ENCODE data around the gene TBCA. TPM values are rescaled to one million over a fixed set of nuclear protein-coding genes. Genes with fewer than 3 reads are reported as not detected.

TBCA gene
- total RNA-seq, 2 donors from 2014 or later = 141 to 174 TPM

DNA sequence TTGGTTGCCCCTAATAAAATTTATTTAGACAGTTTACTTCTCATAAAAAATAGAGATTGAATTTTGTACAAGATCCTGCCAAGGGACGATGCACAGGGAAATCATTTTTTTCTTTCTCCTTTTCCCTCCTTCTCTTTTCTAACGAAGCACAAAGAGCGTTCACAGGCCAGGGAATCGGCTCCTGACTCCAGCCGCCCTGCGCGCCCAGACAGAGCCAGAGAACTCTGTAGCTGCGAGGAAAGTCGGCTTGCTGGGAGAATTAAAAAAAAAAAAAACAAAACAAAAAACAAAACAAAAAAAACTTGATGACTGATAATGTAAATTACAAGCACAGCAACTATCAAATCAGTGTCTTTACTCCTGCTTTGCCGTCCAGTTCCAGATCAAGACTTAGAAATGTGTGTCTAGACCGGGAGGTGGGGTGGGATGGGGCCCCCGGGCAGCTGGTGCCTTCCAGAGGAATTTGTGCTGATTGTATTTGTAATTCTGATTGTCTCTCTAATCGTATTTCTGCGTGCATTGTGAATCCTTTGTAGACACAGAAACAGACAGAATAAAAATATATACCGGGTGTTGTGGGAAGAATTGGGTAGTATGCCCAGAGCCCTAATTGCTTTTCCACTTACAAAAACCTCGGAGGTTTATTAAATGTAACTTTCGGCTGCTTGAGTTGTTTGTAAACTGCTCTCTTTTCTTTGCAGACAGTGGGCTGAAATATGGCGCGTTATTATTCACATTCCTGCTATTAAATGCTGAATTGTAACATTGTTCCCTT is 134.0 kb downstream of the TBCA start:
- ATAC-seq (no peak), DNase-seq (ENCODE audit: low spot score in 2 of 2) (no peak)
- peaks cover 12 to 44% of the 10 kb centered on the region in 2 donors for H3K36me3 Mint-ChIP-seq
- H3K27ac Mint-ChIP-seq = no peak overlapping the region
- peaks cover 3 to 4% of the 10 kb centered on the region in 2 donors for H3K9me3 Mint-ChIP-seq

DNA sequence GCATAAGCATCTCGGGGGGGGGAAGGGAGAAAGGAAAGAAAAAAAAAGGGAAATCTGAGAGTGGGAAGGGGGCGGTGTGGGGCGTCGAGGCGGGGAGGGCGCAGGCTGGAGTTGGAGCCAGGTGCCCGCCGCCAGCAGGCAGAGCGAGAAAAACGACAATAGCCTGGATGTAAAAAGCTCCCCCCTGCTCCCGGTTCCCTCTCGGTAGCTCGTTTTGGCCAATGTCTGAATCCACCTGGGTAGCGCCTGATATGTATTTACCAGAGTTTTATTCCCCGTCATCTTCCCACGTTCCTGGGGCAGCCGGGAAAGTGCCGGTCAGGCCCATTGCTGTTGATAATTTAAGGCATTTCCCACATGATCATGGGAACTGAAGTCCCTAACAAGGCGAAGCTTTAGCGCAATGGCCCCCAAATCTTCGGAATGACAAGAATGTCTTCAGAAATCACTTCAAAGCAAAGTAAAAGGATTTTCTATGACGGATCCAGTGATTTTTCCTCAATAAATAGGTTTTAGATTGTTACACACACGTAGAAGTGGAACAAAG is 134.7 kb downstream of the TBCA start:
- peaks cover 3 to 4% of the 10 kb centered on the region in 2 donors for H3K9me3 Mint-ChIP-seq
- H3K27ac Mint-ChIP-seq = peak overlapping the region in 1 of 2 donors; percentile 60
- peaks cover 14 to 48% of the 10 kb centered on the region in 2 donors for H3K36me3 Mint-ChIP-seq
- no peak for DNase-seq (ENCODE audit: low spot score in 2 of 2)
- no peak for ATAC-seq

Other genes with a start within 250 kb of the TBCA start
- gene OTP, start 137.6 kb downstream of the TBCA start, total RNA-seq = not detected

Measured in activated naive CD4-positive, alpha-beta T cell treated with anti-CD3 and anti-CD28 coated beads, Interleukin-2, amount 50 U/mL, for 72 hours (primary cell).